Activated CD4-positive, CD25-positive, alpha-beta regulatory T cell treated with anti-CD3 and anti-CD28 coated beads, Interleukin-2, amount 50 U/mL, for 16 hours (primary cell): Measurements from ENCODE around the gene APOA4.

Source experiments
- DNase-seq: peaks from one replicate; pipeline ENCODE4 v3.0.0-alpha.2; 2020; ENCODE audit warnings: low read depth, low spot score

The APOA4 gene

DNA sequence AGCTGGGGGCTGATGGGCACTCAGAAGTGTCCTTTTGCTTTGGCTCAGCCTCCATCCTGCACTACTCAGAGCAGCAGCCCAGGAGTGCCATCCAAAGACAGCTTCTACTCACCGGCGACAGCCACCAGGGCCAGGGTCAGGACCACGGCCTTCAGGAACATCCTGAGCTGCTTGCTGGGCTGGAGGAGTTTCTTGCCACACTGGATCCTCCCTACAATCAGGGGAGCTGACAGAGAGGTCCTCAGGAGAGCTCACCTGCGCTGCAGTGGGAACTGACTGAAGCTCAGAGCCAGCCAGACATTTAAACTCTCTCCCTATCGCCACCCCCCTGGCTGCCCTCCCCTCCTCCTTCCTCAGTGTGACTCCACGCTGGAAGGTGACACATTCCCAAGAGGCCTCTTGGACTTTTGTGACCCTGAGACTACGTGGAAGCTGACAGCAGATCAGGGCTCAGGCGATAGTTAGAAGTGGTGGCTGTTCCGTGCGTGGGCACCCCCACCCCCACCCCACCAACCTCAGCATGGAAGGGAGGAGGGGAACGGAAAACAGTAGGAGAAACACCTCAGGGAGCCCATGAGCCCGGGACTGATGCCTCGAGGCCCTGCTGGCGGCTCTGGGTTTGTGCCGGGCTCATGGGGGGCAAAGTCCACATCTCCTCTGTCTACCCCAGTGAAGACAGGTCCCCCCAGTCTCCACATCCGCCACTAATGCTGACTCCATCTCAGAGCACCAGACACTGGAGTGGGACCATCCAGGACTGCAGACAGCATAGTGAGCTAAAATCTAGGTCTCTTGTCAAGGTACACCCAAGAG, at the start of gene APOA4:
TSS of gene APOA4 (minus strand) at position 274 of the 813 bp plus-strand sequence. CDS start at position 161, 113 bp downstream.
- no peak for DNase-seq

- DNase-seq: no peak
Measured at GRCh38 chr11:116871248-116871647, 48.1 kb upstream of the APOA4 start.

GRCh38 chr11:116870054-116870453, 47.0 kb upstream of the APOA4 start:
- no peak for DNase-seq

DNA sequence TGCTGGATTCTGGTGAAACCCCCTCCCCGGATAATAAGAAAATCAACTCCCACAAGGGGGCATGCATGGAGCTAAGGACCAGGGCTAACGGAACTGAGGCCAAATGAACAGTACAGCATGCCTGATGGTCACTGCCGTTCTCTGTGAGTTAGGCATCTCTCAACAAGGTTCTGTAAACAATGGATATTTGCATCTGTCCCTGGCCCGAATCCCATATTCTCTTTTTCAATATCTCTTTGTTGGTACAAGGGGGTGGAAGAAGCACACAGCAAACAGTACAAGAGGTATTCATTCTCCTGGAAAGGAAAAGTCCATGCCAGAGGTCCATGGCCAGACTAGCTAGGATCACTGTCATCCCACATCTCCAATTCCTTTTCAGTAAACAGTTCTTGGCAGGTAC, 46.5 kb upstream of the APOA4 start:
- DNase-seq: no peak

DNA sequence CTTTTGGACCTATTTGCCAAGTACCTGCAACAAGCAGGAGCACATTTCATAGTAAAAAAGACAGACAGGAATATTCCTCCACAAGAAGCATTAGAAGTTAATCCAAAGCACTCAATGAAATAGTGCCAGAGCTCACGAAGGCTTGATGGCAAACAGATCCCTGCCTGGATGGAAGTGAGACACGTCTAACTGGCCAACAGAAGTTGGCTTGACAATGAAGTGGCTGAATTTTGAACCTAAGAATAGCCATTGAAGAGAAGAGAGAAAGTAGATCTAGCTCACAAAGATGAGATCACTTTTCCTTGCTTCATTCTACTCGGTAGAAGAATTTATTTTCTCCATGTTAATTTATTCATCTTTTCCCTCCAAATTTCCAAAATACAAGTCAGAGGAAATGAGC, 45.0 kb upstream of the APOA4 start:
- DNase-seq: no peak

GRCh38 chr11:116867619-116868018, 44.5 kb upstream of the APOA4 start:
- no peak for DNase-seq

GRCh38 chr11:116866804-116867455, 43.8 kb upstream of the APOA4 start:
- no peak for DNase-seq

DNA sequence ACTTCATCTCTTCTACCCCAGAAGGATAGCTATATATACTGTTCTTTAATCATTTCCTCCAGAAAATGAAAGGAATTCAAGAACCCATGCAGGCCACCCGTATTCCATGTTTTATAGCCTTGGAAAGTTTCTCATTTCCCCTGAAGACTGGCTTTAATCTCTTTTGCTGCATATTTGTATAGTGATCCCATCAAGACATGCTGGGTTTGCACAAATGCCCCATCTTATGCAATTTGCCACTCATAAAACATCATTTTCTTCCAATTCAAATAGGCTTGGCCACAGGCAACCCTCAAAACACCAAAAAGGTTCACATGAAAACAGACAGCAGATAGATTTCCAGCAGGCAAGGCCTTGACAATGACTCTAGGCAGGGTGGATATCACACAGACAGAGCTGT, 42.6 kb upstream of the APOA4 start:
- DNase-seq: no peak

GRCh38 chr11:116864531-116864930, 41.4 kb upstream of the APOA4 start:
- no peak for DNase-seq

DNA sequence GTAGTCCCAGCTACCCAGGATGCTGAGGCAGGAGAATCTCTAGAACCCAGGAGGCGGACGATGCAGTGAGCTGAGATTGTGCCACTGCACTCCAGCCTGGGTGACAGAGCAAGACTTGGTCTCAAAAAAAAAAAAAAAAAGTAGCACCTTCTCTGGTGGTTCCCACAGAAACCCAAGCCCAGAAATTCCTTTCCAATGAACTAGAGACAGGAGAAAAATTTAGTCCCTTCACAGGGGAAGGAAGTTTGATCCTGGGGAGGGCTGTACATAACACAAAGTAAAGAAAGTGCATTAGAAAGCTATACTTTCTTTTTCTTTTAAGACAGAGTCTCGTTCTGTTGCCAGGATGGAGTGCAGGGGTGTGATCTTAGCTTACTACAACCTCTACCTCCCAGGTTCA, 39.8 kb upstream of the APOA4 start:
- no peak for DNase-seq

- no peak for DNase-seq
Measured at GRCh38 chr11:116862185-116862584, 39.1 kb upstream of the APOA4 start.

- no peak for DNase-seq
Measured at GRCh38 chr11:116861539-116861938, 38.4 kb upstream of the APOA4 start.

GRCh38 chr11:116860303-116860702, 37.2 kb upstream of the APOA4 start:
- DNase-seq: no peak

GRCh38 chr11:116859175-116859574, 36.1 kb upstream of the APOA4 start:
- no peak for DNase-seq

DNA sequence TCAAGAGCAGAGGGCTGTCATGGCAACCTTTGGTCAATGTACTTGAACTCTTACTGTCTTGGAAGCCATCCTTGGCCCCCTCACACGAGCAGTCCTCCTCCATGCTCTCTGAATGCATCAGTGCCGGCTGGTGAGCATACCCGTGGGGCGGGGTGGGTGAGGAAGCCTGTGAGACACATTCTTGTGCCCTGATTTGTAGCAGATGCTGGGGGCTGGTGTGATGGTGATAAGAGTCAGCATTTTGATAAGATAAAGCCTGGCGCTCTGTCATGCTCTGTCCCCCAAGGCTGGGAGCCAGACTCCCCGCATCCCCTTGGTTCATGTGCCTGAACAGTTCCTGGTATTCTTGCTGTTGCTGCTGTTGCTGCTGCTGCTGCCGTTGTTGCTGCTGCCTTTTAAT, 34.8 kb upstream of the APOA4 start:
- DNase-seq: no peak

DNA sequence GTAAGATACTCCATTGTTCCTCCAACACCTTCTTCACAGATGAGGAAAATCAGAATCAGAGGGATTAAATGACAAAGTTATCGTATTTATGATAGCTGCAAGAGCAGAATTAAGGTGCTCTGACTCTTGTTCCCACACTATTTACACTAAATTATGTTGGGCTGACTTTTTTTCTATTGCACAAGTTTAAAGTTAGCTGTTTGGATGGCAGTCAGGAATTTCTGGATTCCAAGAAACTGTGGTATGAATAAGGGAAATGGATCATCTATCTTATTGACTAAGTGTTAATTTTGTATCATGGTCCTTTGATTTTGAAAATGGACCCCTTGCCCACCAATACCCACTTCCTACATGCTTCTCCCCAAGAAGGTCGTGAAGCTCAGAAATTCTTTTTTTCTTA, 34.2 kb upstream of the APOA4 start:
- DNase-seq: no peak

GRCh38 chr11:116856423-116856822, 33.3 kb upstream of the APOA4 start:
- no peak for DNase-seq

GRCh38 chr11:116855413-116855812, 32.3 kb upstream of the APOA4 start:
- DNase-seq: no peak

DNA sequence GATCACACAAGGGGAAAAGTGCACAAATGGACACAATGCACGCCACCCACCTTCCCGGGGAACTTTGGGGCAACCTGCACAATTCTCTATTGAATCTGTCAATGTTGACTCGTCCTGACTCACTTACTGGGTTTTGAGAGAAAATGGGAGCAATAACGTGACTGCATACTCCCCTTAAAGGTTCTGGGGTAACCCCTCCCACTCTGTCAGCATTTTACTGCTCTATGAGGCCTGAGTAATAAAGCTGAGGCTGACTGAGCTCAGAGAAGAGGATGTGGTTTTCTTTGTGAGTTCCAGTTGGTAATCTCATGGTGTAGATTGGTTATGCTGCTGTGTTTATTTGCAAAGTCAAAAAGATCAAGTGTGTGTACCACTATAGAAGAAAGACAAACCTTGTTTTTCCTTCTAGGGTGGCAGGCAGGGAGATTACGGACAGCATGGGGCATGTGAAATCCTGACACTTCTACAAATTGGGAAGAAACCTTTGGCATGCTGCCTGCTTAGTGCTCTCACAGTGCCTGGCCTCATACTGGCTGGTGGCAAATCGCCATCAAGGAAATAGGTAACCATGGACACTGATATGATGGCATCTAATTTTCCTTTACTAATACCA, 30.5 kb upstream of the APOA4 start:
- DNase-seq: peak; percentile 55

GRCh38 chr11:116852261-116853031, 29.3 kb upstream of the APOA4 start:
- no peak for DNase-seq

- DNase-seq: no peak
Measured at GRCh38 chr11:116851626-116852025, 28.5 kb upstream of the APOA4 start.

DNA sequence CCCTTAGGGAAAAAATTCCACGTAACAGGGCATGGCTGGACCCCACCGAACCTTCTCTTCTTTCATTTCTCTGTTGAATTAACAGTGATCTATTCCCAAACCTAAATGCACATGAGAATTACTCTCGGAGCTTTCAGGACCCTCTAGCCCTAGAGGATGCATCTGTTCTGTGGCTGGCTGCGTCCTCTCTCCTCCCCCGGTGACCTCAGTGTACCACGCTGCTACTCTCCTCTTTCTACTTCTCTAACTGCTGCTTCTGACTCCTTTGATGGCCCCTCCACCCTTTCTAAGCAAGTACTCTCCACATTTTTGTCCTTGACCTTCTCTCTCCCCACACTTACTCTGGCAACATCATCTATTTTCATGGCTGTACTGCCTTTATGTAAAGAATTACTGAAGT, 26.4 kb upstream of the APOA4 start:
- DNase-seq: no peak
